ENCODE results near the gene KRTAP4-1.
"Not testable (repeated sequence)": the region's sequence is repeated elsewhere in the genome, so short reads cannot be mapped to it uniquely, and the experiment has no call there.

- TF ChIP-seq POLR2A (IDR thresholded peaks at IDR 0.05); POLR2AphosphoS5 (IDR thresholded peaks at IDR 0.05; ENCODE audit: insufficient read depth in 1 of 2, low read depth in 1 of 2): not testable (repeated sequence)
Observed at GRCh38 chr17:41226598-41227095, 41.9 kb upstream of the KRTAP4-1 start, which contains the start of gene KRTAP9-2.
